T-helper 1 cell treated with Interleukin-12 subunit alpha and Interleukin-12 subunit beta and Interleukin-4 antibody, amounts not matched to agents 30 μg/mL and 1 μg/mL, for 36 hours (primary cell): ENCODE results near the gene GLT1D1.
"Not testable (repeated sequence)": the region's sequence is repeated elsewhere in the genome, so short reads cannot be mapped to it uniquely, and the experiment has no call there.

Source experiments
- H3K27ac Mint-ChIP-seq: one replicate; pipeline ENCODE4 v1.8.0; 2021; ENCODE audit warnings: mild to moderate bottlenecking, mixed read lengths
- H3K27me3 Mint-ChIP-seq: one replicate; pipeline ENCODE4 v1.8.0; 2021; ENCODE audit warnings: low read depth, mixed read lengths
- H3K36me3 Mint-ChIP-seq: one replicate; pipeline ENCODE4 v1.8.0; 2021; ENCODE audit warnings: low read depth, mixed read lengths
- H3K4me1 Mint-ChIP-seq: one replicate; pipeline ENCODE4 v1.8.0; 2021; ENCODE audit warnings: low read depth, mixed read lengths
- H3K4me3 Mint-ChIP-seq: one replicate; pipeline ENCODE4 v1.8.0; 2021; ENCODE audit warnings: mild to moderate bottlenecking, moderate library complexity, mixed read lengths
- H3K9me3 Mint-ChIP-seq: one replicate; pipeline ENCODE4 v1.8.0; 2021; ENCODE audit warnings: mixed read lengths

Gene GLT1D1

DNA sequence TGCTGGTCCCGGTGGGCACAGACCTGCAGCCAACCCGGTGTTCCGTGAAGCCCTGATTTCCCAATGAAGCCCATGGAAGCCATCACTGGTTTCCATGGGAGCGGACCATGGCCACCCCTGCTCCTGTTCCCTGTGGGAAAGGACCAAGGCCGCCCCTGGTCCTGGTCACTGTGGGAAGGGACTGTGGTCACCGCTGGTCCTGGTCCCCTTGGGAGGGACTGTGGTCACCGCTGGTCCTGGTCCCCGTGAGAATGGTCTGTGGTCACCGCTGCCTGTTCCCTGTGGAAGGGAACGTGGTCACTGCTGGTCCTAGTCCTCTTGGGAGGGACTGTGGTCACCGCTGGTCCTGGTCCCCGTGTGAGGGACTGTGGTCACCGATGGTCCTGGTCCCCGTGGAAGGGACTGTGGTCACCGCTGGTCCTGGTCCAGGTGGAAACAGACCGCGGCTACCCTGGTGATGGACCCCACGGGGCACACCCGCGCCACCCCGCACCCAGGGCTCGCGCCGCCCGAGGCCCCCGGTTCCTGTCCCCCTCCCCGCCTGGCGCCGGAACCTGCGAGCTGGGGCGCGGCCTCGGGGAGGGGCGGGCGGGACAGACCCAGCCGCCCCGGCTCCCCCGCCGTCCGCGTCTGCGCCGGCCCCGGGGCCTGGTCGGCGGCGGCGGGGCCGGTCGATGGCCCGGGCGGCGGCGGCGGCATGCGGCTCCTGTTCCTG lies at the start of gene GLT1D1:
GLT1D1 (plus strand) TSS at position 594 of the 715 bp plus-strand sequence; CDS start at position 698, 104 bp downstream.
- Mint-ChIP-seq H3K4me3 (peak within 1 kb of the TSS; percentile 46), H3K27ac (no peak within 1 kb of the TSS), H3K36me3 (no peaks in the 10 kb centered on the region), H3K9me3 (no peaks in the 10 kb centered on the region), H3K4me1 (no peaks in the 10 kb centered on the region), H3K27me3 (peaks cover 34% of the 10 kb centered on the region)

DNA sequence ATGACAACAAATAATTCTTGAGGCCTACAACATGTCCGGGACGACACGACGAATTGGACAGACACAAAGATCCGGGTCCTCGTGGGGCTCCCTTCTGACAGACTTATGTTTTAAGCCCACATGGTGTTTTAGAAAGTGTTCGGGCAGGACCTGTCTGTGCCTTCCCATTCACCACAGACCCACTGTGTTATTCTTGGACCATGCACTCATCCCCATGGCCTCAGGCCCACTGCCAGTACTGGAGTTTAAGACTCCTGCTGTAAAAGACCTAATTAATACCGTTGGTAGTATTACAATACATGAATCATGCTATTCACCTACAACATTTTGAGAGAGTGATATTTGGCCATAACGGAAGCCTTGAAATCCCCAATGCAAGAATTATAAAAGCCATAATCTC lies 49.5 kb upstream of the GLT1D1 start:
- Mint-ChIP-seq H3K36me3 (peaks cover 43% of the 10 kb centered on the region), H3K9me3 (no peaks in the 10 kb centered on the region), H3K4me3 (no peak overlapping the region), H3K4me1 (peaks cover 12% of the 10 kb centered on the region), H3K27ac (peak overlapping the region; percentile 11), H3K27me3 (no peaks in the 10 kb centered on the region)

- H3K27me3 Mint-ChIP-seq, result no peaks in the 10 kb centered on the region
- peaks cover 45% of the 10 kb centered on the region for H3K36me3 Mint-ChIP-seq
- no peaks in the 10 kb centered on the region for H3K9me3 Mint-ChIP-seq
- H3K27ac Mint-ChIP-seq, result no peak overlapping the region
- H3K4me1 Mint-ChIP-seq, result peaks cover 14% of the 10 kb centered on the region
- H3K4me3 Mint-ChIP-seq, result no peak overlapping the region
Measured at GRCh38 chr12:128804762-128805161, 48.5 kb upstream of the GLT1D1 start.

- not testable (repeated sequence) for H3K9me3 Mint-ChIP-seq, H3K4me3 Mint-ChIP-seq, H3K27ac Mint-ChIP-seq, H3K27me3 Mint-ChIP-seq
- H3K36me3 Mint-ChIP-seq, result peaks cover 46% of the 10 kb centered on the region
- H3K4me1 Mint-ChIP-seq, result peaks cover 19% of the 10 kb centered on the region
Measured at GRCh38 chr12:128805406-128805805, 47.9 kb upstream of the GLT1D1 start.

DNA sequence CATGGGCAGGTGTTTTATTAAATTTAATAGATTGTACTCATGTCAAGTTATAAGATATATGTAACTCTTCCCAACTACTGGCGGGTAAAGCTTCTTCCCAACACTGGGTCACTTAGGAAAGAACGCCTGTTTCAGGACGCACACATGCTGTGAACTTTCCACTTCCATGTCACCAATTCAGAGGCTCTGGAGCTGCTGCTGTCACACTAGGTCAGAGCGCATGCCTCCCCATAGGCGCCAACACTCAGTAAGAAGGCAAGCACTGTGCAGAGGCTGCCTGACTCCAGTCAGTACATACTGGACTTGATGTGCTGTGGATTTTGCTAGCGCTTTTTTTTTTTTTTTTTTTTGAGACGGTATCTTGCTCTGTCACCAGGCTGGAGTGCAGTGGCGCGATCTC lies 46.7 kb upstream of the GLT1D1 start:
- Mint-ChIP-seq H3K9me3 (no peaks in the 10 kb centered on the region), H3K27me3 (no peaks in the 10 kb centered on the region), H3K4me3 (no peak overlapping the region), H3K36me3 (peaks cover 43% of the 10 kb centered on the region), H3K27ac (no peak overlapping the region), H3K4me1 (peaks cover 28% of the 10 kb centered on the region)

- Mint-ChIP-seq H3K4me3 (no peak overlapping the region), H3K27ac (no peak overlapping the region), H3K4me1 (peaks cover 32% of the 10 kb centered on the region), H3K27me3 (no peaks in the 10 kb centered on the region), H3K36me3 (peaks cover 46% of the 10 kb centered on the region), H3K9me3 (no peaks in the 10 kb centered on the region)
Measured at GRCh38 chr12:128807161-128807724, 46.0 kb upstream of the GLT1D1 start.

DNA sequence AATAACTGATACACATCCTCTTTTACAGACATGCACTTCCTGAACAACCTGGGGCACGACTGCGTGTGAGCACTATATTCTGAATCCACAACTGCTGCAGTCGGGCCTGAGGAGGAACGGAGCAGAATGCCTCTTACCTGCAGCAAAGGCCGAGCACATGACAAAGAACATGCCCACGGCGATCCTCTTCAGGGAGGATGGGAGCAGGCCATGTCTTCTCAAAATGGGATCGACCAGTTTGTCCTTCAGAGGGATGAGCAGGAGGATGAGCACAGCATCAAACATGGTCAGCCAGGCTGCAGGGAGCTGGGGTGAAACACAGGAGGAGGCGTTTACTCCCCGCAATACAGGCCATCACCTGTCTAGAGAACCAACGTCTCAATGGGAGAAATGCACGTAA lies 44.6 kb upstream of the GLT1D1 start:
- Mint-ChIP-seq H3K36me3 (peaks cover 41% of the 10 kb centered on the region), H3K4me3 (no peak overlapping the region), H3K27me3 (no peaks in the 10 kb centered on the region), H3K27ac (no peak overlapping the region), H3K4me1 (peaks cover 37% of the 10 kb centered on the region), H3K9me3 (no peaks in the 10 kb centered on the region)

GRCh38 chr12:128810182-128811127 lies 42.8 kb upstream of the GLT1D1 start:
- Mint-ChIP-seq H3K4me1 (peaks cover 34% of the 10 kb centered on the region), H3K36me3 (peaks cover 36% of the 10 kb centered on the region), H3K4me3 (peak overlapping the region; percentile 57), H3K9me3 (no peaks in the 10 kb centered on the region), H3K27ac (peak overlapping the region; percentile 88), H3K27me3 (no peaks in the 10 kb centered on the region)

DNA sequence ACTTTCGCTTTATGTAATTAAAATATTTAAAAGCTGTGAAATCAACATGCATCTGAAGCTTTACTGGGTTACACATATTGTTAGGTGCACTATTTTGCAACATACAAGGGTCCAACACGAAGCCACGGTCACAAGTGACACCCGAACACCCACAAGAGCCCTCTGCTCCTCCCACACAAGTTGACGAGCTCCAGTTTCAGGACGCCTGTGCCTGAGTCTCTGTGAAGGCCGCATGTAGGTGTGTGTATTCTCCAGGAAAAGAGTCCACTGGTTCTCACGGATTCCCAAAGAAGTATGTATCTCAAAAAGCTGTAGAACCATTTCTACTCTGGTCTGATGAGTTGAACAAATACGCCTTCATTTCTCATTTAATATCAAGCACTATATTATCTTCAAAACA lies 41.5 kb upstream of the GLT1D1 start:
- Mint-ChIP-seq H3K9me3 (no peaks in the 10 kb centered on the region), H3K36me3 (peaks cover 34% of the 10 kb centered on the region), H3K27me3 (no peaks in the 10 kb centered on the region), H3K4me3 (peak overlapping the region; percentile 17), H3K4me1 (peaks cover 41% of the 10 kb centered on the region), H3K27ac (peak overlapping the region; percentile 62)

DNA sequence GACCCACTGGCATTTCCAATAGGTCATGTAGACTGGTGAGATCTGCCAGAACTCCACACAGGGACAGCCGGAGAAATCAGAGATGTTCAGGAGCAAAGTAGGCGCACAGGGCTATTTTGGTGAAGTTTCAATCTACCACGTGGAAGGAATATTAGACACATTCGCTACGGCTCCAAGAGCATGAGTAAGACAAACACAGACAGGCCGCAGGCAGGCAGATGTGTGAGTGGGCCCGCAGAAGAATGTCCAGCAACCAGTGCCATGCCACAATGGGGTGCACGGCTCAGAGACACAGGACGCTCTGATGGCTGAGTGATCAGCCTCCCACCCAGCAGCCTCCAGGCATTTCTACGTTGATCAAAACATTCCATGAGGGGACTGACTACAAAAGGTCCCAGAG lies 39.9 kb upstream of the GLT1D1 start:
- Mint-ChIP-seq H3K36me3 (peaks cover 31% of the 10 kb centered on the region), H3K4me1 (peaks cover 50% of the 10 kb centered on the region), H3K9me3 (no peaks in the 10 kb centered on the region), H3K4me3 (no peak overlapping the region), H3K27ac (no peak overlapping the region), H3K27me3 (no peaks in the 10 kb centered on the region)

DNA sequence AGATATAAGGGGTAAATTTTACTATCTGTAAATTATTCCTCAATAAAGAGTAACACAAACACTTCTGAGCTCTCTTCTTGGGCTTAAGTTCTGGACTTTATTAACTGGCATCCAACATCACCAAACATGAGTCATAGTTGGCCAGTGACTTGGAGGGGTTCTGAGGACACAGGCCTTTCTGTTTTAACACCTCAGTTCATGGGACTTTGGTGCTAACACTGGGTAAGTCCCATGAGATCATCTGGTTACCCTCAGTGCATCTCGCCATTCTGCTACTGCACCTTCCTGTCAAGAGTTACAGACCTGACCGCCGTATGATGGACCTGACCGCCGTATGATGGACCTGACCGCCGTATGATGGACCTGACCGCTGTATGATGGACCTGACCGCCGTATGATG lies 39.4 kb upstream of the GLT1D1 start:
- Mint-ChIP-seq H3K27ac (peak overlapping the region; percentile 24), H3K4me3 (no peak overlapping the region), H3K9me3 (no peaks in the 10 kb centered on the region), H3K4me1 (peaks cover 50% of the 10 kb centered on the region), H3K36me3 (peaks cover 27% of the 10 kb centered on the region), H3K27me3 (no peaks in the 10 kb centered on the region)

GRCh38 chr12:128814411-128815261 lies 38.6 kb upstream of the GLT1D1 start:
- Mint-ChIP-seq H3K27me3 (no peaks in the 10 kb centered on the region), H3K9me3 (no peaks in the 10 kb centered on the region), H3K27ac (peak overlapping the region; percentile 24), H3K4me1 (peaks cover 51% of the 10 kb centered on the region), H3K36me3 (peaks cover 30% of the 10 kb centered on the region), H3K4me3 (no peak overlapping the region)

GRCh38 chr12:128815779-128816642 lies 37.3 kb upstream of the GLT1D1 start:
- H3K9me3 Mint-ChIP-seq, result no peaks in the 10 kb centered on the region
- H3K36me3 Mint-ChIP-seq, result peaks cover 28% of the 10 kb centered on the region
- no peaks in the 10 kb centered on the region for H3K27me3 Mint-ChIP-seq
- peaks cover 51% of the 10 kb centered on the region for H3K4me1 Mint-ChIP-seq
- H3K27ac Mint-ChIP-seq, result no peak overlapping the region
- no peak overlapping the region for H3K4me3 Mint-ChIP-seq
